ENCODE data around the gene NAXD.
"Not testable (repeated sequence)": the region's sequence is repeated elsewhere in the genome, so short reads cannot be mapped to it uniquely, and the experiment has no call there.

Gene NAXD

GRCh38 chr13:110600980-110601379 is 14.4 kb upstream of the NAXD start:
- DNase-seq (ENCODE audit: low read depth in 1 of 2, low spot score in 1 of 2), result no peak
- no peak overlapping the region for H3K27ac ChIP-seq (replicated peaks)
- TF ChIP-seq, protein P1, sequence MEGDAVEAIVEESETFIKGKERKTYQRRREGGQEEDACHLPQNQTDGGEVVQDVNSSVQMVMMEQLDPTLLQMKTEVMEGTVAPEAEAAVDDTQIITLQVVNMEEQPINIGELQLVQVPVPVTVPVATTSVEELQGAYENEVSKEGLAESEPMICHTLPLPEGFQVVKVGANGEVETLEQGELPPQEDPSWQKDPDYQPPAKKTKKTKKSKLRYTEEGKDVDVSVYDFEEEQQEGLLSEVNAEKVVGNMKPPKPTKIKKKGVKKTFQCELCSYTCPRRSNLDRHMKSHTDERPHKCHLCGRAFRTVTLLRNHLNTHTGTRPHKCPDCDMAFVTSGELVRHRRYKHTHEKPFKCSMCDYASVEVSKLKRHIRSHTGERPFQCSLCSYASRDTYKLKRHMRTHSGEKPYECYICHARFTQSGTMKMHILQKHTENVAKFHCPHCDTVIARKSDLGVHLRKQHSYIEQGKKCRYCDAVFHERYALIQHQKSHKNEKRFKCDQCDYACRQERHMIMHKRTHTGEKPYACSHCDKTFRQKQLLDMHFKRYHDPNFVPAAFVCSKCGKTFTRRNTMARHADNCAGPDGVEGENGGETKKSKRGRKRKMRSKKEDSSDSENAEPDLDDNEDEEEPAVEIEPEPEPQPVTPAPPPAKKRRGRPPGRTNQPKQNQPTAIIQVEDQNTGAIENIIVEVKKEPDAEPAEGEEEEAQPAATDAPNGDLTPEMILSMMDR (IDR thresholded peaks at IDR 0.05; ENCODE audit: insufficient read depth, low read length), result no peak
- TF ChIP-seq REST (IDR thresholded peaks at IDR 0.05; ENCODE audit: insufficient replicate concordance, low read depth), result no peak
- no peak for TF ChIP-seq SPI1 (IDR thresholded peaks at IDR 0.05; ENCODE audit: borderline replicate concordance, low read depth)
- TF ChIP-seq POLR2AphosphoS5 (IDR thresholded peaks at IDR 0.05; ENCODE audit: low read depth), result no peak
- no peak for TF ChIP-seq GABPA (IDR thresholded peaks at IDR 0.05; ENCODE audit: low read depth)
- no peaks in the 10 kb centered on the region for H3K27me3 ChIP-seq (ENCODE audit: insufficient read depth, poor library complexity, severe bottlenecking)
- H3K4me3 ChIP-seq (replicated peaks; ENCODE audit: insufficient read depth, low read length), result no peak overlapping the region

DNA sequence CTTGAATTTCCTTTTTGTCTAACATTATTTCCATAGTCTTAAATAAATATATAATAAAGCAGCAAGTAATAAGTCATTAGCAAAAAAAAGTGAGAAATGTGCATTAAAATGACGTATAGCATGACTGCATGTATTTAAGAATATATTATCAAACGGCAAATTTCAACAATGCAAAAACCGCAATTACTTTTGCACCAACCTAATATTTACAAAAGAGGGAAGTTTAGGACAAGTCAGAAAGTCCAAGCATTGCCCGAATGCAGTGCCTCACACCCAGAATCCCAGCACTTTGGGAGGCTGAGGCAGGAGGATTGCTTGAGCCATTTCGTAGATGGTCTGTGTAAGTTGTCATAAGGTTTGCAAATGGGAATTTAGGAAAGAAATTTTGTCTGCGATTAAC is 10.2 kb upstream of the NAXD start:
- DNase-seq (ENCODE audit: low read depth in 1 of 2, low spot score in 1 of 2), result no peak
- Histone ChIP-seq H3K4me3 (replicated peaks; ENCODE audit: insufficient read depth, low read length) (no peak overlapping the region), H3K27ac (replicated peaks) (no peak overlapping the region), H3K27me3 (ENCODE audit: insufficient read depth, poor library complexity, severe bottlenecking) (no peaks in the 10 kb centered on the region)
- TF ChIP-seq GABPA (IDR thresholded peaks at IDR 0.05; ENCODE audit: low read depth) (no peak), POLR2AphosphoS5 (IDR thresholded peaks at IDR 0.05; ENCODE audit: low read depth) (no peak), SPI1 (IDR thresholded peaks at IDR 0.05; ENCODE audit: borderline replicate concordance, low read depth) (no peak), REST (IDR thresholded peaks at IDR 0.05; ENCODE audit: insufficient replicate concordance, low read depth) (no peak)
- TF ChIP-seq, protein P1 (IDR thresholded peaks at IDR 0.05; ENCODE audit: insufficient read depth, low read length), result no peak

- H3K27ac ChIP-seq (replicated peaks); H3K4me3 ChIP-seq (replicated peaks; ENCODE audit: insufficient read depth, low read length); H3K27me3 ChIP-seq (ENCODE audit: insufficient read depth, poor library complexity, severe bottlenecking); DNase-seq (ENCODE audit: low read depth in 1 of 2, low spot score in 1 of 2): not testable (repeated sequence)
Measured at GRCh38 chr13:110606281-110606680, 9.1 kb upstream of the NAXD start.

- TF ChIP-seq POLR2AphosphoS5 (IDR thresholded peaks at IDR 0.05; ENCODE audit: low read depth) (no peak), GABPA (IDR thresholded peaks at IDR 0.05; ENCODE audit: low read depth) (no peak), SPI1 (IDR thresholded peaks at IDR 0.05; ENCODE audit: borderline replicate concordance, low read depth) (no peak), REST (IDR thresholded peaks at IDR 0.05; ENCODE audit: insufficient replicate concordance, low read depth) (no peak)
- TF ChIP-seq, protein P1 (IDR thresholded peaks at IDR 0.05; ENCODE audit: insufficient read depth, low read length), result no peak
- no peaks in the 10 kb centered on the region for H3K27me3 ChIP-seq (ENCODE audit: insufficient read depth, poor library complexity, severe bottlenecking)
- H3K27ac ChIP-seq (replicated peaks), result no peak overlapping the region
- DNase-seq (ENCODE audit: low read depth in 1 of 2, low spot score in 1 of 2), result no peak
- no peak overlapping the region for H3K4me3 ChIP-seq (replicated peaks; ENCODE audit: insufficient read depth, low read length)
Measured at GRCh38 chr13:110607675-110608224, 7.6 kb upstream of the NAXD start.
